Endometrial microvascular endothelial cells (primary cell): ENCODE results near the gene ORAI1. TPM values are rescaled to one million over a fixed set of nuclear protein-coding genes. Genes with fewer than 3 reads are reported as not detected.
"Not testable (repeated sequence)": the region's sequence is repeated elsewhere in the genome, so short reads cannot be mapped to it uniquely, and the experiment has no call there.

ENCODE experiments used
- in situ Hi-C: cut with HindIII; loops from 2 replicates; pipeline ENCODE4 v1.10.0; 2017; ENCODE audit warnings: low sequenced_read_pairs, low pct_unique_long_range_greater_than_20kb; ENCODE audit errors: inconsistent ontology term
- total RNA-seq: library from RNA; depleted of rRNA; stranded (reverse); fragments of >200 nt; gene quantifications from one replicate; pipeline ENCODE4 v1.2.3, GENCODE V29; 2015; ENCODE audit errors: inconsistent ontology term

Gene ORAI1
- total RNA-seq, 1 donor from 2014 or later, result 46.9 TPM

DNA sequence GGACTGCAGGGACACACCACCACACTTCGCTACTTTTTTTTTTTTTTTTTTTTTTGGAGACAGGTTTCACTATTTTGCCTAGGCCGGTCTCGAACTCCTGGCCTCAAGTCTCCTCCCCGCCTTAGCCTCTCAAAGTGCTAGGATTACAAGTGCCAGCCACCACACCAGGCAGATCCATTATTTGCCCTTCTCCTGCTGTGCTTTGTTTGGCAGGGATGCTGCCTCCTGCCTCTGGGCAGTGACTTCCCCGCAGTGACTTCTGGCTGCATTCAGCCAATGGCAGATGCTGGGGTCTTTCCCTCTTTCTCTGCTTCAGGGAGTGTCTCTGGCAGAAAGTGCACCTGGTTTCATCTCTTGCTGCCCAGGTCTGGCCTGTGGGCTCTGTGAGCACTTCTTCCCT is 49.9 kb downstream of the ORAI1 start:
- in situ Hi-C loops, result no loop called here

- in situ Hi-C loops, result no loop called here
Measured at GRCh38 chr12:121678305-121678704, 52.0 kb downstream of the ORAI1 start.

DNA sequence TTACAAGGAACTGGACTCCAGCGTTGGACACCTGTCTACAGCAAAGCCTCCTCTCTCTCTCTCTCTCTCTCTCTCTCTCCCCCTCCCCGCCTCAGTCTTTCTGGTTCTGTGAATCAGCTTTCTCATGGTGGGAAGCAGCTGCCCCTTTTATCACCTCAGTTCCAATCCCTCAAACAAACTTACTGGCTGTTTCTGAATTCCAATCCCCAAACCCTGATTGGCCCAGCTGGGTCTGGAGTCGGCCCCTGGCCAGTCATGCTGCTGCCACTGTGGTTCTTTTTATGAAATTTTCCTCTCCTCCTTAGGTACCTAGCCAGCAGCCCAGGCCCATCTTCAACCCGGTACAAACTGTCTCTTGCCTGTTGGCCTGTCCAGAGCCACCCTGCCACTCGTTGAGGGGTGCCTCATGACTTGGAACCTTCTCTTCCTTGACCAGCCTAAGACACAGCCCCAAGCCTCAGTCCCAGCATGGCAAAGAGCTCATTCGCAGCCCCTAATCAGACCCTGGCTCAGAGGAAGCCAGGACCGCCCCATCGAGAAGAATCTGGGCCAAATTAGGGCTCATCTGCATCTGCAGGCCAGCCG is 52.5 kb downstream of the ORAI1 start:
- in situ Hi-C loops, result no loop called here

DNA sequence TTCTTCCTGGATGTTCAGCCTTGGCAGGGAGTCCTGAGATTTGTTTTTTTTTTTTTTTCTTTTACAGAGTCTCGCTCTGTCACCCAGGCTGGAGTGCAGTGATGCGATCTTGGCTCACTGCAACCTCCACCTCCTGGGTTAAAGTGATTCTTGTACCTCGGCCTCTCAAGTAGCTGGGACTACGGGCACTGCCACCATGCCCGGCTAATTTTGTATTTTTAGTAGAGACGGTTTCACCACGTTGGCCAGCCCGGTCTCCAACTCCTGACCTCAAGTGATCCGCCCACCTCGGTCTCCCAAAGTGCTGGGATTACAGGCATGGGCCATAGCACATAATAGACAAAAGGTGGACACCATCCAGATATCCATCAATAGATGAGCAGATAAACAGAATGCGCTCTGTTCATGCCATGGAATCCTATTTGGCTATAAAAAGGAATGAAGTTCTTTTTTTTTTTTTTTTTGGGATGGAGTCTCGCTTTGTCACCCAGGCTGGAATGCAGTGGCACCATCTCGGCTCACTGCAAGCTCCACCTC is 53.4 kb downstream of the ORAI1 start:
- in situ Hi-C loops, result not testable (repeated sequence)

DNA sequence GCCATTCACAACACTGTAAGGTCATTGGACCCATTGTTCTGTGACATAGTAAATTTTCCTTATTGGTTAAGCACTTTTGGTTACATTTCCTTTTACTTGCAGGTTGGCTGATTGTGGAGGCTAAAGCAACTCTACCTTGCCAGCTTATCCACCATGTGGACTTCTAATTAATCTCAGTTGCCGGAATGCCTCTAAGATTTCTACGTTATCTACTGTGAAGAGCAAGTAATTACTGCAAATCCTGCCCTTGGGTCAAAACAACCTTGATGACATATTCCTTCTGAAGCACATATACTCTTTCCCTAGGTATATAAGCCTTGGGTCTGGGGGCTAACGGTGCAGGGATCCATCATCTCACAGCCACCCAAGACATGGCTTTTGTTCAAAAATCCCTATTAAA is 62.6 kb downstream of the ORAI1 start:
- in situ Hi-C loops, result no loop called here

GRCh38 chr12:121689430-121689829 is 63.1 kb downstream of the ORAI1 start:
- in situ Hi-C loops, result no loop called here

Other genes starting within 250 kb of the ORAI1 start
- gene RNF34, start 226.4 kb upstream of the ORAI1 start, total RNA-seq, result 65.5 TPM
- 25.6 TPM for gene KDM2B, start 45.5 kb upstream of the ORAI1 start, total RNA-seq
- 0.19 TPM for gene MORN3, start 43.1 kb downstream of the ORAI1 start, total RNA-seq
- gene TMEM120B, start 86.2 kb downstream of the ORAI1 start, total RNA-seq, result 9.8 TPM
- gene RHOF, start 167.2 kb downstream of the ORAI1 start, total RNA-seq, result 14.6 TPM
- 5.8 TPM for gene SETD1B, start 177.5 kb downstream of the ORAI1 start, total RNA-seq
- not detected for gene HPD, start 232.3 kb downstream of the ORAI1 start, total RNA-seq